Heart left ventricle (tissue), 13 donors: ENCODE results near the gene ZNF516.

ENCODE experiments used
- CTCF ChIP-seq, 12 donors: fragments of 200-600 bp; sonication (generic) in 4 of 12; IDR thresholded peaks; one replicate each; pipeline versions ENCODE4 v1.5.0 to v1.8.0; 2018 to 2022; ENCODE audit warnings: antibody characterized with exemption in 12 of 12, mild to moderate bottlenecking in 5 of 12
- POLR2A ChIP-seq, 2 donors: fragments of 450-650 bp; IDR thresholded peaks; one replicate each; pipeline ENCODE4 v1.6.1; 2017; ENCODE audit warnings: antibody characterized with exemption in 2 of 2, mild to moderate bottlenecking in 2 of 2, moderate library complexity in 2 of 2
- donor health status: ischemic (EF 13 %, LVEDD 7.1; RV severe dilation, severe dysfunction).
- donor health status: DM: no; HTN: yes; CAD: no.
- donor health status: DM: no; HTN: no; CAD: no.
- donor health status: ischemic (EF 25% LVEDD 6.9; RV normal size, moderate dysfunction).
- donor health status: ischemic (EF 25% LVEDD 5.7; RV mildly dilated, moderate dysfunction).
- donor health status: ischemic (EF 35%, LVEDD 5.7; RV mildly dilated, moderate dysfunction).
- donor health status: nonischemic (EF 11% LVEDD 7.7; RV severe dilation, severe dysfunction).
- donor health status: DM: yes; HTN: yes; CAD: no.
- donor health status: PGD.
- donor health status: ischemic (EF 29% LVEDD 5.4; RV normal size, mild dysfunction).
- donor health status: nonischemic (EF 23%, LVEDD 6.1; RV moderate dilation, normal function).

GRCh38 chr18:76346490-76347130 is 148.4 kb downstream of the ZNF516 start:
- TF ChIP-seq CTCF (IDR thresholded peaks at IDR 0.05): no peak
- TF ChIP-seq POLR2A (IDR thresholded peaks at IDR 0.05): no peak
